ENCODE measurements around the gene TMEM40.
A peak's percentile ranks its signal among the peaks of the same experiment; 100 is the strongest.
"Not testable (repeated sequence)": the region's sequence is repeated elsewhere in the genome, so short reads cannot be mapped to it uniquely, and the experiment has no call there.

The TMEM40 gene

GRCh38 chr3:12729051-12729651, 29.9 kb downstream of the TMEM40 start:
- intact Hi-C loops (cut with micrococcal nuclease), result no loop called here
- Mint-ChIP-seq H3K4me1 (ENCODE audit: low read depth) (peaks cover 23% of the 10 kb centered on the region), H3K36me3 (ENCODE audit: low read depth) (no peaks in the 10 kb centered on the region), H3K9me3 (no peaks in the 10 kb centered on the region), H3K4me3 (no peak overlapping the region), H3K27ac (peak overlapping the region; percentile 67), H3K27me3 (peaks cover 11% of the 10 kb centered on the region)

DNA sequence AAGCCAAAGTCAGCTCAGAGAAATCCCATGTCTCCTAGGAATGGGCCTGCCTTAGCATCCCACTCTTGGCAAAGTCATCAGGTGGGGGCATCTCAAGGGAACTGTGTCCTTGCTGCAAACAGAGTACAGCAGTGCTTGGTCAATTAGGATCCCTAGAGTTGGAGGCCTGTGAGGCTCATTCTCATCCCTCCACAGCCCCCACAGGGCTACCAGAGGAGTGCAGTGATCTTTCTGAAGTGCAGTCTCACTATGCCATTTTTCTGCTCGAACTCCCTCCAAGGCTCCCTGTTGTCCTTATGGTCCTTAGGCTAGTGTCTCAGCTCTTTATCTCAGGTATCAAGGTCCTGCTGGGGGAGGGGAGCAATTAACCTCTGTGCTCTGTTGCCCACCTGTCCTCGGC, 31.1 kb downstream of the TMEM40 start:
- Mint-ChIP-seq H3K4me3 (no peak overlapping the region), H3K4me1 (ENCODE audit: low read depth) (peaks cover 23% of the 10 kb centered on the region), H3K27ac (no peak overlapping the region), H3K9me3 (no peaks in the 10 kb centered on the region), H3K27me3 (peaks cover 12% of the 10 kb centered on the region), H3K36me3 (ENCODE audit: low read depth) (no peaks in the 10 kb centered on the region)
- intact Hi-C loops (cut with micrococcal nuclease), result no loop called here

GRCh38 chr3:12727481-12727880, 31.6 kb downstream of the TMEM40 start:
- Mint-ChIP-seq H3K4me3 (no peak overlapping the region), H3K9me3 (no peaks in the 10 kb centered on the region), H3K27ac (no peak overlapping the region), H3K27me3 (peaks cover 12% of the 10 kb centered on the region), H3K36me3 (ENCODE audit: low read depth) (no peaks in the 10 kb centered on the region), H3K4me1 (ENCODE audit: low read depth) (peaks cover 23% of the 10 kb centered on the region)
- intact Hi-C loops (cut with micrococcal nuclease), result no loop called here

- Mint-ChIP-seq H3K27me3 (peaks cover 12% of the 10 kb centered on the region), H3K27ac (no peak overlapping the region), H3K4me1 (ENCODE audit: low read depth) (peaks cover 24% of the 10 kb centered on the region), H3K36me3 (ENCODE audit: low read depth) (no peaks in the 10 kb centered on the region), H3K4me3 (no peak overlapping the region), H3K9me3 (no peaks in the 10 kb centered on the region)
- intact Hi-C loops (cut with micrococcal nuclease), result no loop called here
Observed at GRCh38 chr3:12725436-12725835, 33.6 kb downstream of the TMEM40 start.

DNA sequence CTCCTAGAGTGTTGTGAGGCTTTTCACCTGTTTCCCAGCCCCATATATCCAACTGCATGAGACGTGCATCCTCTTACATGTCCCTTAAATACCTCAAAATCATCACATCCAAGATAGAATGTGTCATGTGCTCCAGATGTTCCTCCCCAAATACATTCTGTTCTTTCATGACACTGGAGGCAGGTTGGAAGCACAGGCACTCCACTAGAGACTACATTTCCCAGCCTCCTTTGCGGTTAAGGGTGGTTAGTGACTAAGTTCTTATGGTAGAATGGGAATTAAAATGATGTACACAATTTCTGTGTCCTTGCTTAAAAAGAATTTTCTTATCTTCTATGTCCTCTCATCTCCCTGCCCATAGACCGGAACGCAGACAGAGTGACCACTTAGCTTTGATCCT, 34.3 kb downstream of the TMEM40 start:
- Mint-ChIP-seq H3K36me3 (ENCODE audit: low read depth) (no peaks in the 10 kb centered on the region), H3K27ac (no peak overlapping the region), H3K27me3 (peaks cover 12% of the 10 kb centered on the region), H3K4me1 (ENCODE audit: low read depth) (peaks cover 26% of the 10 kb centered on the region), H3K4me3 (no peak overlapping the region), H3K9me3 (no peaks in the 10 kb centered on the region)
- intact Hi-C loops (cut with micrococcal nuclease), result no loop called here

- H3K27ac Mint-ChIP-seq; H3K36me3 Mint-ChIP-seq (ENCODE audit: low read depth); H3K9me3 Mint-ChIP-seq; H3K4me3 Mint-ChIP-seq; intact Hi-C loops (cut with micrococcal nuclease): not testable (repeated sequence)
- peaks cover 14% of the 10 kb centered on the region for H3K27me3 Mint-ChIP-seq
- H3K4me1 Mint-ChIP-seq (ENCODE audit: low read depth), result peaks cover 20% of the 10 kb centered on the region
Observed at GRCh38 chr3:12723362-12723761, 35.7 kb downstream of the TMEM40 start.

DNA sequence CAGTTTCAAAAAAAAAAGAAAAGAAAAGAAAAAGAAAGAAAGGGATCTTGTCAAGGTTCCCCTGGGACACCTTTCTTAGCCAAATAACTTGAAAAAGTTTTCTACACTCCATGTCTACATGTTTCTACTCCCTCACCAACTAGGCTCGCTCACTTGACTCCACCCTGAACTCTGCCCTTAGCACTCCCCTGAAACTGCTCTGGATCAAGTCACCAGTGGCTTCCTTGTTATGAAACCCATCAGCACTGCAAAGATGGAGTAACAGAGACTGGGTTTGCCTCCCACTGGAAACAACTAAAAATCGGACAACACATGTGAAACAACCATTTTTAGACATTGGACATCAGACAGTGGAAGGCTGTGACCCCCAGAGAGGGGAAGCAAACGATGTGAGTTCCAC, 36.8 kb downstream of the TMEM40 start:
- H3K27me3 Mint-ChIP-seq, result peaks cover 14% of the 10 kb centered on the region

GRCh38 chr3:12719984-12720898, 38.8 kb downstream of the TMEM40 start:
- Mint-ChIP-seq H3K4me3 (no peak overlapping the region), H3K4me1 (ENCODE audit: low read depth) (peaks cover 27% of the 10 kb centered on the region), H3K36me3 (ENCODE audit: low read depth) (no peaks in the 10 kb centered on the region), H3K27me3 (peaks cover 9% of the 10 kb centered on the region), H3K27ac (peak overlapping the region; percentile 54), H3K9me3 (no peaks in the 10 kb centered on the region)
- intact Hi-C loops (cut with micrococcal nuclease), result no loop called here

More for the DNA sequence above, 36.8 kb downstream of the TMEM40 start:
- intact Hi-C loops (cut with micrococcal nuclease), result no loop called here
- H3K36me3 Mint-ChIP-seq (ENCODE audit: low read depth), result no peaks in the 10 kb centered on the region
- H3K9me3 Mint-ChIP-seq, result no peaks in the 10 kb centered on the region
- no peak overlapping the region for H3K4me3 Mint-ChIP-seq
- H3K27ac Mint-ChIP-seq, result no peak overlapping the region
- H3K4me1 Mint-ChIP-seq (ENCODE audit: low read depth), result peaks cover 19% of the 10 kb centered on the region

GRCh38 chr3:12719541-12719940, 39.5 kb downstream of the TMEM40 start:
- Mint-ChIP-seq H3K4me3 (no peak overlapping the region), H3K9me3 (no peaks in the 10 kb centered on the region), H3K4me1 (ENCODE audit: low read depth) (peaks cover 27% of the 10 kb centered on the region), H3K27ac (peak overlapping the region; percentile 9), H3K36me3 (ENCODE audit: low read depth) (no peaks in the 10 kb centered on the region), H3K27me3 (peaks cover 6% of the 10 kb centered on the region)
- intact Hi-C loops (cut with micrococcal nuclease), result no loop called here

- H3K4me1 Mint-ChIP-seq (ENCODE audit: low read depth), result peaks cover 27% of the 10 kb centered on the region
- H3K4me3 Mint-ChIP-seq, result no peak overlapping the region
- H3K9me3 Mint-ChIP-seq, result no peaks in the 10 kb centered on the region
- intact Hi-C loops (cut with micrococcal nuclease), result no loop called here
- peak overlapping the region; percentile 74 for H3K27ac Mint-ChIP-seq
- H3K36me3 Mint-ChIP-seq (ENCODE audit: low read depth), result no peaks in the 10 kb centered on the region
- H3K27me3 Mint-ChIP-seq, result peaks cover 1% of the 10 kb centered on the region
Observed at GRCh38 chr3:12716605-12717151, 42.4 kb downstream of the TMEM40 start.

- no peaks in the 10 kb centered on the region for H3K9me3 Mint-ChIP-seq
- H3K4me1 Mint-ChIP-seq (ENCODE audit: low read depth), result peaks cover 8% of the 10 kb centered on the region
- H3K27me3 Mint-ChIP-seq, result no peaks in the 10 kb centered on the region
- H3K4me3 Mint-ChIP-seq, result no peak overlapping the region
- H3K36me3 Mint-ChIP-seq (ENCODE audit: low read depth), result no peaks in the 10 kb centered on the region
- intact Hi-C loops (cut with micrococcal nuclease), result no loop called here
- H3K27ac Mint-ChIP-seq, result no peak overlapping the region
Observed at GRCh38 chr3:12714278-12714677, 44.8 kb downstream of the TMEM40 start.

DNA sequence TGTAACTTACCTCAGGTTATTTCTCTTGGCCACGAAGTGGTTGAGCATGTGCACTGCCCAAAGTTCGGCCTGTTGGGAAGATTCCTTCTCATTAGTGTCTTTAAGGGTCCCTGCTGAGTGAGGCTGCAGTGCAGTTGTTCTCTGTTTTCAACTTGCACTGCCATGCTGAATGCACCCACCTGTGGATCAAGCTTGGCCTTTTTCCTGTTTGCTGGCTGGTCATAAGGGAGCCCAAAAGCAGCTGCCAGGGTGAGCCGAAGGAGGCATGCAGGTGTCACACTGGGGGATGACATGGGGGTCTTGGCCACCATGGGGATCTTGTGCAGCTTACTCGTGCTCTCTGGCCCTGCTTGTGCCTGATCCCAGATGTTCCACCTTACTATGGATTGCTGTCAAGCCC, 49.0 kb downstream of the TMEM40 start:
- no peaks in the 10 kb centered on the region for H3K9me3 Mint-ChIP-seq
- H3K4me3 Mint-ChIP-seq, result no peak overlapping the region
- intact Hi-C loops (cut with micrococcal nuclease), result no loop called here
- H3K4me1 Mint-ChIP-seq (ENCODE audit: low read depth), result peaks cover 8% of the 10 kb centered on the region
- no peaks in the 10 kb centered on the region for H3K36me3 Mint-ChIP-seq (ENCODE audit: low read depth)
- peaks cover 5% of the 10 kb centered on the region for H3K27me3 Mint-ChIP-seq
- no peak overlapping the region for H3K27ac Mint-ChIP-seq

GRCh38 chr3:12709334-12709733, 49.7 kb downstream of the TMEM40 start:
- peaks cover 5% of the 10 kb centered on the region for H3K27me3 Mint-ChIP-seq
- H3K4me3 Mint-ChIP-seq, result no peak overlapping the region
- H3K27ac Mint-ChIP-seq, result no peak overlapping the region
- intact Hi-C loops (cut with micrococcal nuclease), result loop anchor here (10.0 kb wide), 3 partner anchors 105 to 185 kb away; partner anchors contain the start of gene RPL32
- no peaks in the 10 kb centered on the region for H3K36me3 Mint-ChIP-seq (ENCODE audit: low read depth)
- no peaks in the 10 kb centered on the region for H3K9me3 Mint-ChIP-seq
- peaks cover 8% of the 10 kb centered on the region for H3K4me1 Mint-ChIP-seq (ENCODE audit: low read depth)

- Mint-ChIP-seq H3K4me3 (no peak overlapping the region), H3K4me1 (ENCODE audit: low read depth) (peaks cover 10% of the 10 kb centered on the region), H3K27ac (no peak overlapping the region), H3K36me3 (ENCODE audit: low read depth) (no peaks in the 10 kb centered on the region), H3K9me3 (no peaks in the 10 kb centered on the region), H3K27me3 (peaks cover 5% of the 10 kb centered on the region)
- intact Hi-C loops (cut with micrococcal nuclease), result loop anchor here (10.0 kb wide), 3 partner anchors 106 to 186 kb away; partner anchors contain the start of gene RPL32
Observed at GRCh38 chr3:12708584-12709192, 50.4 kb downstream of the TMEM40 start.
